ENCODE results near the gene TAS2R19.

DNA sequence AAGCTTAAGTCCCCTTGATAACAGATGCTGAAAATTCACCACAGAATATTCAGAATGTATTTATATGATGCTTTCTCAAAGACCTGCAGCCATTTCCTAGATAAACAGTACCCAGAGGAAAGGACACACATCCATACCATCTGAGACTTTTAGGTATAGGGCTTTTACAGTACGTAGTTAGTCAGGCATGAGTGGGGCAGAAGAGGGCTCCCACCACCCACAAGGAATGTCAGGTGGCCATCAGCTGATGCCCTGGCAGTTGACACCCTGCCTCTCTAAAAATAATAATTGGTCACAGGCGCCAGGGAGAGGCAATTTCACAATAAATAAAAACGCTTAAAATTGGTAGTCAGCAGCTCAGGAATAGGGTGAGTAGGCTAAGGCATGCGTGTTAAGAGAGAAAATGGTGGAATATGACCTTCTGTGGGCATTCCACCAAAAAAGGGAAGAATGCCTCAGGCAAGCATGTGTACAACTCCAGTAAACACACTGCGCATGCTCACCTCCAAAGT is 47.5 kb upstream of the TAS2R19 start:
- TF ChIP-seq BHLHE40 (IDR thresholded peaks at IDR 0.05; ENCODE audit: low read depth, low read length) (no peak), TFCP2L1 (CRISPR knock-in tag; IDR thresholded peaks at IDR 0.05) (no peak), JUN (IDR thresholded peaks at IDR 0.05) (no peak), POLR2A (IDR thresholded peaks at IDR 0.05; ENCODE audit: low read length) (no peak), ESRRA (IDR thresholded peaks at IDR 0.05; ENCODE audit: borderline replicate concordance, low read length) (no peak)
- TF ChIP-seq, protein P1, sequence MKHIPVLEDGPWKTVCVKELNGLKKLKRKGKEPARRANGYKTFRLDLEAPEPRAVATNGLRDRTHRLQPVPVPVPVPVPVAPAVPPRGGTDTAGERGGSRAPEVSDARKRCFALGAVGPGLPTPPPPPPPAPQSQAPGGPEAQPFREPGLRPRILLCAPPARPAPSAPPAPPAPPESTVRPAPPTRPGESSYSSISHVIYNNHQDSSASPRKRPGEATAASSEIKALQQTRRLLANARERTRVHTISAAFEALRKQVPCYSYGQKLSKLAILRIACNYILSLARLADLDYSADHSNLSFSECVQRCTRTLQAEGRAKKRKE (CRISPR knock-in tag; IDR thresholded peaks at IDR 0.05; ENCODE audit: low read depth): no peak
- TF ChIP-seq, protein P2, sequence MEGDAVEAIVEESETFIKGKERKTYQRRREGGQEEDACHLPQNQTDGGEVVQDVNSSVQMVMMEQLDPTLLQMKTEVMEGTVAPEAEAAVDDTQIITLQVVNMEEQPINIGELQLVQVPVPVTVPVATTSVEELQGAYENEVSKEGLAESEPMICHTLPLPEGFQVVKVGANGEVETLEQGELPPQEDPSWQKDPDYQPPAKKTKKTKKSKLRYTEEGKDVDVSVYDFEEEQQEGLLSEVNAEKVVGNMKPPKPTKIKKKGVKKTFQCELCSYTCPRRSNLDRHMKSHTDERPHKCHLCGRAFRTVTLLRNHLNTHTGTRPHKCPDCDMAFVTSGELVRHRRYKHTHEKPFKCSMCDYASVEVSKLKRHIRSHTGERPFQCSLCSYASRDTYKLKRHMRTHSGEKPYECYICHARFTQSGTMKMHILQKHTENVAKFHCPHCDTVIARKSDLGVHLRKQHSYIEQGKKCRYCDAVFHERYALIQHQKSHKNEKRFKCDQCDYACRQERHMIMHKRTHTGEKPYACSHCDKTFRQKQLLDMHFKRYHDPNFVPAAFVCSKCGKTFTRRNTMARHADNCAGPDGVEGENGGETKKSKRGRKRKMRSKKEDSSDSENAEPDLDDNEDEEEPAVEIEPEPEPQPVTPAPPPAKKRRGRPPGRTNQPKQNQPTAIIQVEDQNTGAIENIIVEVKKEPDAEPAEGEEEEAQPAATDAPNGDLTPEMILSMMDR (IDR thresholded peaks at IDR 0.05): no peak
